COLO829 (cell line): Measurements from ENCODE around the gene FAM81B.

ENCODE experiments used
- DNase-seq: peaks from one replicate; pipeline ENCODE4 v3.0.0; 2012; ENCODE audit warnings: low spot score

The FAM81B gene

DNA sequence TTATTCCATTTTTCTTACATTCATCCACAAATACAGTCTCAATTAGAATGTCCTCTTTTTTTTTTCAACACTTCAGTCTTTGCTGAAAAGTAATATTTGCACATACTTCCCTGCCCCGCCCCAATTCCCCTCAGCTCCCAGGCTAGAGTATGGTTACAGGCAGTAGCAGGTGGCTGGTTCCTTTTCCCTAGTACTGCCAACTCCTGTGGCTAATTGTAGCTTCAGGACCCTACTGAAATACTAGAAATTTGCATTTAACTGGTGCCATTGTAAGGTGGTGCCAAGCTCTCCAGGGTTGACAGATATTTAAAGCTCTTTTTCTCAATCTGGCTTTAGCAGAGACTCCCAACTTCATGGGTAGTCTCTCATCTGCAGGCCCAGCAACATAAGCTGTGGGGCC is 80.3 kb downstream of the FAM81B start:
- DNase-seq = no peak

DNA sequence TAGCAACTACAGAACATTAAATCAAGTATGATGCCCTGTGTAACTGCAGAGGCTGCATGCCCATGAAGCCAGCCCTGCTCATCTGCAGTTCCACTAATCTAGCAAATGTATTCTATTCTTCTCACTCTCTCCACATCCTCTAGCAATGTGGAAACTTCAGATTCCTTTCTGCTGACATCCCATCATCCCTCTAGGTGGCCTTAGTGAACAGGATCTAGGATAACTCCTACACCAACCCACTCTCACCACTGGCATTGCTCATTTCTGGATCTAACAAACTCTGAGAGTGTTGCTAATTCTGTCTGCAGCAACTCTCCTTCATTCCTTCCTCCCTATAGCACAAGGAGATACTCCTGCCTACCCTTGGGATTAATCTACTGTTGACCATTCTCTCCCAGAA is 80.8 kb downstream of the FAM81B start:
- no peak for DNase-seq

DNA sequence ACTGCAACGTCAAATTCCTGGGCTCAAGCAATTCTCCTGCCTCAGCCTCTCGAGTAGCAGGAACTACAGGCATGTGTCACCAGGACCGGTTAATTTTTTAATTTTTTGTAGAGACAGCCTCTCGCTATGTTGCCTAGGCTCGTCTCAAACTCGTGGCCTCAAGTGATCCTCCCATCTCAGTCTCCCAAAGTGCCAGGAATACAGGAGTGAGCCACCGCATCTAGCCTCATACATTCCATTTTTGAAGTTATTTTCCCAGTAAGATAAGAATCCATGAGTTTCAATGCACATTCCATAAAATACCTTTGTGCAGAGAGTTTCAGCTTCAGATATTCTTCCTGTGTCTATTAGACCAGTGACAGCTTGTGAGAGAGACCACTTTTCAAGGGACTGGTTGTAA is 93.3 kb downstream of the FAM81B start:
- DNase-seq = no peak

DNA sequence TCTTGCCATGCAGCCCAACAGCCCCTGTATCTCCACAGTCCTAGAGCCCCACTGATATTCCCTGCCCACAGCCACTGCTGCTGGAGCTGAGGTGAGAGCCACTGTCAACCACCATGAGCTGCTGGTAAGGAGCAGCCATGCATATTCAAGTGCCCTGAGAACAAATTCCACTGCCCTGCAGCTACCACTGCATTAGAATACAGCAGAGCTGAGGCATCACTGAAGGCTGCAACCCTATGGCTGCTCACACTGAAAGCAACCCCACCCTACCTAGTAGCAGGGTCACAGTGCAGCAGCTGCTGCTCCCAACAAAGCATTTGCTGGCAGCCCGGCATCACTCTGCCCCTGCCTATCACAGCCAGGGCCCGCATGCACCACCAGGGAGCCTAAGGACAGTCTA is 95.0 kb downstream of the FAM81B start:
- DNase-seq = no peak

DNA sequence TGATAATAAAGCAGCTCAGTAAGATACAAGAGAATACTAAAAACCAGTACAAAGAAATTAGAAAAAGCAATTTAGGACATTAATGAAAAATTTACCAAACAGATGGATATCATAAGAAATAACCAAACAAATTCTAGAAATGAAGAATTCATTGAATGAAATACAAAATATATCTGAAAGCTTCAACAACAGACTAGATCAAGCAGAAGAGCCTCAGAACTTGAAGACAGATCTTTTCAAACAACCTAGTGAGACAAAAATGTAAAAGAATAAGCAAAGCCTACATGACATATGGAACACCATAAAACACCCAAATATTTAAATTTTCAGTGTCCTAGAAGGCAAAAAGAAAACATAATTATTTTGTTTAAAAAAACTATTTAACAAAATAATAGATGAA is 96.7 kb downstream of the FAM81B start:
- DNase-seq = no peak
